HG03108 (cell line): ENCODE results near the gene CLP1.
"Not testable (repeated sequence)": the region's sequence is repeated elsewhere in the genome, so short reads cannot be mapped to it uniquely, and the experiment has no call there.

ENCODE experiments used
- ATAC-seq: cut with Tn5 transposase; IDR thresholded peaks from one replicate; pipeline ENCODE4 v1.9.1; 2021; ENCODE audit warnings: moderate library complexity; ENCODE audit not compliant: unreplicated experiment

Gene CLP1

GRCh38 chr11:57640068-57640800 is 17.3 kb upstream of the CLP1 start:
- ATAC-seq: no peak

- ATAC-seq: peak; percentile 33
These were observed 16.4 kb upstream of the CLP1 start for GRCh38 chr11:57641011-57641807.

- ATAC-seq: no peak
These were observed 13.8 kb upstream of the CLP1 start for GRCh38 chr11:57643802-57644201.

GRCh38 chr11:57644748-57645688 is 12.5 kb upstream of the CLP1 start:
- peak; percentile 41 for ATAC-seq

- no peak for ATAC-seq
These were observed 11.9 kb upstream of the CLP1 start for GRCh38 chr11:57645689-57646085.

- peak; percentile 41 for ATAC-seq
These were observed 11.3 kb upstream of the CLP1 start for GRCh38 chr11:57646194-57646798.

- ATAC-seq: no peak
These were observed 10.7 kb upstream of the CLP1 start for GRCh38 chr11:57646799-57647303.

- no peak for ATAC-seq
These were observed 10.2 kb upstream of the CLP1 start for GRCh38 chr11:57647372-57647771.

- ATAC-seq: no peak
These were observed 9.4 kb upstream of the CLP1 start for GRCh38 chr11:57647960-57648800.

- no peak for ATAC-seq
These were observed 8.5 kb upstream of the CLP1 start for GRCh38 chr11:57648801-57649735.

- no peak for ATAC-seq
These were observed 7.5 kb upstream of the CLP1 start, which contains the start of gene YPEL4 for GRCh38 chr11:57649826-57650738. YPEL4 (minus strand) TSS chr11:57649912; CDS start chr11:57647107, 2,805 bp downstream.

- no peak for ATAC-seq
These were observed 6.8 kb upstream of the CLP1 start for GRCh38 chr11:57650739-57651090.

GRCh38 chr11:57651408-57651807 is 6.2 kb upstream of the CLP1 start:
- no peak for ATAC-seq

- not testable (repeated sequence) for ATAC-seq
These were observed 5.3 kb upstream of the CLP1 start for GRCh38 chr11:57652230-57652629.

GRCh38 chr11:57652662-57653061 is 4.9 kb upstream of the CLP1 start:
- ATAC-seq: no peak

GRCh38 chr11:57653163-57653562 is 4.4 kb upstream of the CLP1 start:
- ATAC-seq: no peak

GRCh38 chr11:57656885-57657193 is 723 bp upstream of the CLP1 start:
- ATAC-seq: no peak

- no peak for ATAC-seq
These were observed 430 bp downstream of the CLP1 start for GRCh38 chr11:57658023-57658361.
